Measurements from ENCODE around the gene AIP. TPM values are rescaled to one million over a fixed set of nuclear protein-coding genes. Genes with fewer than 3 reads are reported as not detected.

Gene AIP
- total and polyA plus RNA-seq, 2 donors (not counting 1 experiment from before 2014, with no cell fraction given): 127 to 205 TPM

- CTCF ChIA-PET: no interaction called here
- Histone ChIP-seq H3K79me2 (ENCODE audit: control insufficient read depth, insufficient read depth, low read length) (no peaks in the 10 kb centered on the region), H3K27ac (ENCODE audit: low read length in 2 of 2) (no peak overlapping the region), H3K36me3 (replicated peaks in 1 of 2; ENCODE audit: control extremely low read depth in 1 of 2, control insufficient read depth in 1 of 2, extremely low read depth in 1 of 2, insufficient read depth in 2 of 2, low read length in 1 of 2) (no peaks in the 10 kb centered on the region), H2AFZ (ENCODE audit: insufficient read depth, low read depth, low read length, poor library complexity, severe bottlenecking) (no peak overlapping the region), H4K20me1 (ENCODE audit: control insufficient read depth, insufficient read depth, low read length, poor library complexity, severe bottlenecking) (no peaks in the 10 kb centered on the region), H3K9ac (ENCODE audit: low read length) (no peak overlapping the region), H3K27me3 (replicated peaks in 1 of 4; ENCODE audit: control extremely low read depth in 1 of 4, control insufficient read depth in 3 of 4, insufficient read depth in 4 of 4, low read length in 3 of 4) (peaks cover 0 to 9% (median 4%) of the 10 kb centered on the region in 4 experiments), H3K4me2 (replicated peaks; ENCODE audit: low read depth, low read length, poor library complexity, severe bottlenecking) (no peak overlapping the region), H3K4me3 (ENCODE audit: control extremely low read depth in 1 of 5, extremely low read depth in 1 of 5, insufficient read depth in 1 of 5, low read depth in 2 of 5, low read length in 4 of 5) (no peak overlapping the region), H3K4me1 (ENCODE audit: control insufficient read depth in 2 of 2, insufficient read depth in 2 of 2, low read length in 2 of 2) (no peaks in the 10 kb centered on the region), H3K9me3 (ENCODE audit: control extremely low read depth in 1 of 3, control insufficient read depth in 2 of 3, insufficient read depth in 1 of 3, low read length in 2 of 3) (peaks cover 0 to 8% (median 0%) of the 10 kb centered on the region in 3 donors)
- intact Hi-C loops (cut with micrococcal nuclease): no loop called here
- Mint-ChIP-seq H3K4me3 (no peak overlapping the region), H3K27ac (no peak overlapping the region), H3K4me1 (no peaks in the 10 kb centered on the region), H3K27me3 (peaks cover 32% of the 10 kb centered on the region), H3K9me3 (ENCODE audit: insufficient read depth) (peaks cover 2% of the 10 kb centered on the region)
- TF ChIP-seq EZH2 (IDR thresholded peaks at IDR 0.05; ENCODE audit: borderline replicate concordance, insufficient read depth, low read depth, low read length, poor library complexity, severe bottlenecking) (no peak), CTCF (IDR thresholded peaks at IDR 0.05) (no peak)
- WGBS (ENCODE audit: insufficient coverage): 89% methylated on average over 24 of the region's 25 CpGs
- POLR2A ChIA-PET: no interaction called here
- no peak for ATAC-seq (ENCODE audit: low read depth)
- no peak for DNase-seq
These were observed 41.0 kb downstream of the AIP start for GRCh38 chr11:67523556-67524479.

- Histone ChIP-seq H3K9ac (ENCODE audit: low read length) (no peak overlapping the region), H3K4me3 (ENCODE audit: control extremely low read depth in 1 of 5, extremely low read depth in 1 of 5, insufficient read depth in 1 of 5, low read depth in 2 of 5, low read length in 4 of 5) (no peak overlapping the region)
- 80% methylated on average over 9 of the region's 9 CpGs for WGBS (ENCODE audit: insufficient coverage)
These were observed 41.6 kb downstream of the AIP start for GRCh38 chr11:67524480-67524808.

More at GRCh38 chr11:67524480-67524808, 41.6 kb downstream of the AIP start:
- no peaks in the 10 kb centered on the region for H3K79me2 ChIP-seq (ENCODE audit: control insufficient read depth, insufficient read depth, low read length)
- no peaks in the 10 kb centered on the region for H3K4me1 Mint-ChIP-seq
- POLR2A ChIA-PET: no interaction called here
- CTCF ChIA-PET: no interaction called here
- H3K4me3 Mint-ChIP-seq: no peak overlapping the region
- no peak for DNase-seq
- H3K9me3 Mint-ChIP-seq (ENCODE audit: insufficient read depth): peaks cover 2% of the 10 kb centered on the region
- no peaks in the 10 kb centered on the region for H3K36me3 ChIP-seq (replicated peaks in 1 of 2; ENCODE audit: control extremely low read depth in 1 of 2, control insufficient read depth in 1 of 2, extremely low read depth in 1 of 2, insufficient read depth in 2 of 2, low read length in 1 of 2)
- no peak overlapping the region for H3K27ac Mint-ChIP-seq
- no peak overlapping the region for H2AFZ ChIP-seq (ENCODE audit: insufficient read depth, low read depth, low read length, poor library complexity, severe bottlenecking)
- intact Hi-C loops (cut with micrococcal nuclease): no loop called here
- H3K4me2 ChIP-seq (replicated peaks; ENCODE audit: low read depth, low read length, poor library complexity, severe bottlenecking): no peak overlapping the region
- no peaks in the 10 kb centered on the region for H3K4me1 ChIP-seq (ENCODE audit: control insufficient read depth in 2 of 2, insufficient read depth in 2 of 2, low read length in 2 of 2)
- H3K27me3 Mint-ChIP-seq: peaks cover 33% of the 10 kb centered on the region
- no peaks in the 10 kb centered on the region for H4K20me1 ChIP-seq (ENCODE audit: control insufficient read depth, insufficient read depth, low read length, poor library complexity, severe bottlenecking)
- no peak for ATAC-seq (ENCODE audit: low read depth)
- H3K27me3 ChIP-seq (replicated peaks in 1 of 4; ENCODE audit: control extremely low read depth in 1 of 4, control insufficient read depth in 3 of 4, insufficient read depth in 4 of 4, low read length in 3 of 4): peaks cover 0 to 8% (median 4%) of the 10 kb centered on the region in 4 experiments
- TF ChIP-seq EZH2 (IDR thresholded peaks at IDR 0.05; ENCODE audit: borderline replicate concordance, insufficient read depth, low read depth, low read length, poor library complexity, severe bottlenecking): no peak
- TF ChIP-seq CTCF (IDR thresholded peaks at IDR 0.05): no peak
- H3K27ac ChIP-seq (ENCODE audit: low read length in 2 of 2): no peak overlapping the region
- peaks cover 0 to 8% (median 0%) of the 10 kb centered on the region in 3 donors for H3K9me3 ChIP-seq (ENCODE audit: control extremely low read depth in 1 of 3, control insufficient read depth in 2 of 3, insufficient read depth in 1 of 3, low read length in 2 of 3)
